ENCODE measurements around the gene ARHGEF1. TPM values are rescaled to one million over a fixed set of nuclear protein-coding genes. Genes with fewer than 3 reads are reported as not detected.

ARHGEF1 gene
- total RNA-seq, 2 donors from 2014 or later = 75.3 to 104 TPM

DNA sequence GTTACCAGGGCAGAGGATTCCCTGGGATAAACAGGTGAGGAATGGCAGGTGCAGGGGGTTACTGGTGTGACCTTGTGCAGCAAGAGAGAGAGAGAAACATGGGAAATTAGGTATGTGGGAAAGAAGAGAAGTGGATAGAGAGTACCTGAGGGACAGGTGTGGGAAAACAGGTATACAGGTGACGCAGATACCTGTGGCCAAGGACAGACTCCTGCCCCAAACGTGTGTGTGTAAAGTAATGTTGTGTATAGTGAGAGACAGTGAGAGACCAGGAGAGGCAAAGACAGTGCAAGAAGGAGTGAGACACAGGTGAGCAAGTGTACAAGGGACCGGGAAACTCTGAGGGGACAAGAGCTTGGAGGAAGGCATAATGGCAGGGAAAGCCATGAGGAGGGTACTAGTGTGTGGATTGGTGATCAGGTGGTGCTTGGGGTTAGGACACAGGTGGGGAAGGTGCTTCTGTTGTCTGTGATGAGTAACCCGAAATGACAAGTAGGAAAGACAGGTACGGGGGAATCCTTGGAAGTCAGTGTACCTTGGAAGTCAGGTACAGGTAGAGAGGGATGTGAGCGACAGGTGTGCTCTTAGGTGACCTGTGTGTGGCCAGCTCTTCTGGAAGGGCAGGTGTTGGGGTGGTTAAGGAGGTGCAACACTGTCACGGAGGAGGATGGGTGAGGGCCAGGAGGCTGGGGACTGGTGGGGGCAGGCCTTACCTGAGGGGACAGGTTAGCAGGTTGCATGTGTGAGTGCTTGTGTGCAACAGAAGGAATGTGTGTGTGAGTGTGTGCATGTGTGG, 42.4 kb downstream of the ARHGEF1 start:
- H3K36me3 ChIP-seq = no peaks in the 10 kb centered on the region
- H3K9me3 ChIP-seq = no peaks in the 10 kb centered on the region
- H3K27ac ChIP-seq = no peak overlapping the region
- DNase-seq (ENCODE audit: low spot score) = no peak
- TF ChIP-seq, protein P1, sequence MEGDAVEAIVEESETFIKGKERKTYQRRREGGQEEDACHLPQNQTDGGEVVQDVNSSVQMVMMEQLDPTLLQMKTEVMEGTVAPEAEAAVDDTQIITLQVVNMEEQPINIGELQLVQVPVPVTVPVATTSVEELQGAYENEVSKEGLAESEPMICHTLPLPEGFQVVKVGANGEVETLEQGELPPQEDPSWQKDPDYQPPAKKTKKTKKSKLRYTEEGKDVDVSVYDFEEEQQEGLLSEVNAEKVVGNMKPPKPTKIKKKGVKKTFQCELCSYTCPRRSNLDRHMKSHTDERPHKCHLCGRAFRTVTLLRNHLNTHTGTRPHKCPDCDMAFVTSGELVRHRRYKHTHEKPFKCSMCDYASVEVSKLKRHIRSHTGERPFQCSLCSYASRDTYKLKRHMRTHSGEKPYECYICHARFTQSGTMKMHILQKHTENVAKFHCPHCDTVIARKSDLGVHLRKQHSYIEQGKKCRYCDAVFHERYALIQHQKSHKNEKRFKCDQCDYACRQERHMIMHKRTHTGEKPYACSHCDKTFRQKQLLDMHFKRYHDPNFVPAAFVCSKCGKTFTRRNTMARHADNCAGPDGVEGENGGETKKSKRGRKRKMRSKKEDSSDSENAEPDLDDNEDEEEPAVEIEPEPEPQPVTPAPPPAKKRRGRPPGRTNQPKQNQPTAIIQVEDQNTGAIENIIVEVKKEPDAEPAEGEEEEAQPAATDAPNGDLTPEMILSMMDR (IDR thresholded peaks at IDR 0.05) = no peak
- H3K27me3 ChIP-seq (replicated peaks; ENCODE audit: insufficient read depth) = peaks cover 16% of the 10 kb centered on the region
- no peak overlapping the region for H3K4me3 ChIP-seq
- no peak for ATAC-seq (ENCODE audit: insufficient number of reproducible peaks, low FRiP score, low read depth)
- peaks cover 9 to 12% of the 10 kb centered on the region in 2 donors for H3K4me1 ChIP-seq (ENCODE audit: control insufficient read depth in 1 of 2, low read depth in 2 of 2)

DNA sequence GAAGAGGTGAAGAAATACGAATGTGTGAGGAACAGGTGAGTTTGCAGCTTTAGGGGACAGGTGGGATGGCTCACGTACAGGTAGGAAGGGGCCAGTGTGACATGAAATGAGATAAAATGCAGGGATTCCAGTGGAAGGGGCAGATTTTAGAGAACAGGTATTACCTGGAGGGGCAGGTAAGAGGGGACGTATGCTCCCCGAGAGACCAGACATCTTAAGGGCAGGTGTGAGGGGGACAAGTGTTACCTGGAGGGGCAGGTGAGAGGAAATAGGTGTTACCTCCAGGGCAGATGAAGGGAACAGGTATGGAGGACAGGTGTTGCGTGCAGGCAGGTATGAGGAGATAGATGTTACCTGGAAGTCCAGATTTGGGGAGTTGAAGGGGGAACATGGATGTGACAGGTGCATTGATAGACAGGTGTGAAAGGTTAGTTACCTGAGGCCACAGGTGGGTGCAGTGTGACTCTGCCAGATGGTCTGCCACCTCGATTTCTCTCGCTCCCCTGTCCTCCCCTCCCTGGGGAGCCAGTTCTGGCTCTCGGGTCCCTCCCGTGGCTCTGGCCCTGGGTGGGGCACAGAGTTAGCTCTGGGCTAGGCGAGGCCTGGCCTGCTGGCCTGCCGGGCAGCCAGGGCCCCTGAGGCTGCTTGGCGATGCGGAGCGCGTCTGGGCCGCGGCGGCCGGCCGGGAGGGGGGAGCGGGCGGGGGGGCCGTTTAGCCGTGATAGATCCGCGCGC, 43.2 kb downstream of the ARHGEF1 start:
- H3K9me3 ChIP-seq = no peaks in the 10 kb centered on the region
- DNase-seq (ENCODE audit: low spot score) (no peak), ATAC-seq (ENCODE audit: insufficient number of reproducible peaks, low FRiP score, low read depth) (no peak)
- H3K4me3 ChIP-seq = no peak overlapping the region
- no peaks in the 10 kb centered on the region for H3K36me3 ChIP-seq
- TF ChIP-seq, protein P1 (IDR thresholded peaks at IDR 0.05) = no peak
- peaks cover 9 to 12% of the 10 kb centered on the region in 2 donors for H3K4me1 ChIP-seq (ENCODE audit: control insufficient read depth in 1 of 2, low read depth in 2 of 2)
- H3K27ac ChIP-seq = no peak overlapping the region
- H3K27me3 ChIP-seq (replicated peaks; ENCODE audit: insufficient read depth) = peaks cover 23% of the 10 kb centered on the region

DNA sequence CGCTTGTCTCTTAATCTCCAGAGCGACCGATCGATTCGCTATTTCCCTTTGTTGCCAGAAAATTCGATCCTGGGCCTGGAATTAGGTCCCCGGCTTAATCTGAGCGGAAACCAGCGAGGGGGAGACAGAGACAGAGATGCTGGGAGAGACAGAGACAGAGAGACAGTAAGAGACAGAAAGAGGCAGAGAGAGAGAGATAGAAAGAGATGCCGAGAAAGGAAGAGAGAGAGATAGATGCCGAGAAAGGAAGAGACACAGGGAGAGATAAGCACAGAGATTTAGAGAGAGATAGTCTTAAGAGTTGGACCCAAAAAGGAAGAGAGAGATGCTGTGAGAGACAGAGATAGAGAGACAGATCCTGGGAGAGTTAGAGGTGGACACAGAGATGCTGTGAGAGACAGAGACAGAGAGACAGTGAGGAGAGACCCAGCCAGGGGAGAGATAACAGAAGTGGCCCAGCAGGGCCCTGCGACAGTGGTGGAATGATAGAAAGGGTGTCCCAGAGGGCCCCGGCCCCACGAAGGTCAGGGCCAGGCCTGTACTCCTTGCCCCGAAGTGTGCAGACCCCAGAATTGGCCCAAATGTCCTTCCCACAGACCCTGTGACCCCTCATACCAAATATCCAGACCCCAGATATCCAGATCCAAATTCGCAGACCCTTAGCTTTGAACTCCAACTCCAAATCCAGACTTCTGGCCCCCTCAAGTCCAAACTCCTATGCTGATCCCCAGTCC, 43.9 kb downstream of the ARHGEF1 start:
- H3K4me3 ChIP-seq = no peak overlapping the region
- no peak overlapping the region for H3K27ac ChIP-seq
- ATAC-seq (ENCODE audit: insufficient number of reproducible peaks, low FRiP score, low read depth) (no peak), DNase-seq (ENCODE audit: low spot score) (no peak)
- H3K27me3 ChIP-seq (replicated peaks; ENCODE audit: insufficient read depth) = peaks cover 24% of the 10 kb centered on the region
- peaks cover 9 to 12% of the 10 kb centered on the region in 2 donors for H3K4me1 ChIP-seq (ENCODE audit: control insufficient read depth in 1 of 2, low read depth in 2 of 2)
- H3K9me3 ChIP-seq = no peaks in the 10 kb centered on the region
- TF ChIP-seq, protein P1 (IDR thresholded peaks at IDR 0.05) = no peak
- no peaks in the 10 kb centered on the region for H3K36me3 ChIP-seq

DNA sequence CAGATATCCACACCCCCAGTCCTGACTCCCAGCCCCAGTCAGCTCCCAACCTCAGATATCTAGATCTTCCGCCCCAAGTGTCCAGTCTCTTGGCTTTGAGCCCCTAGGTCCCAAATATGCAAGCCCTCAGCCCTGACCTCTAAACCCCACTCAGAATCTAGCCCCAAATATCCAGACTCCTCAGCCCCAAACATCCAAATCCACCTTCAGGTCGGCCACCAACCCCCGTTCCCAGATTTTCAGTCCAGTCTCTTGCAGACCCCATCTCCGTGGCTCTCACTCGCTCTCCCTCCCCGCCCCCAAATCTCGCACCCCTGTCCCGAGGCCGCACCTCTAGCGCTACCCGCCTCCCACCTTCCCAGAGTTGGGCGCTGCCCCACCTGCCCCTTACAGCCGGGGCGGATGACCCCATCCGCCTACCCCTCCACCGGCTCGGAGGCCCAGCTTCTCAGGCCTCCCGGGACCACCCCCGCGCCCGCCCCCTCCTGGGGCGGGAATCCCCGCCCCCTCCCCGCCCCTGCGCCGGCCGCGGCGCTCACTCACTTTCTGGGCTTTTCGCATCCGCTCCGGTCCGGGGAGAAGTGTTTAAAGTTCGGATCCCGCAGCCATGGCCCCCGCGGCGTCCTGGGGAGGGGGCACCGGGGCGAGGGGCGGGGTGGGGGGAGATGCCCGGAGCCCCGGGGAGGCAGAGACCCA, 44.7 kb downstream of the ARHGEF1 start:
- TF ChIP-seq, protein P1 (IDR thresholded peaks at IDR 0.05) = no peak
- Histone ChIP-seq H3K27ac (no peak overlapping the region), H3K36me3 (no peaks in the 10 kb centered on the region), H3K9me3 (no peaks in the 10 kb centered on the region), H3K4me3 (peak overlapping the region; percentile 69), H3K27me3 (replicated peaks; ENCODE audit: insufficient read depth) (peaks cover 24% of the 10 kb centered on the region), H3K4me1 (ENCODE audit: control insufficient read depth in 1 of 2, low read depth in 2 of 2) (peaks cover 9 to 12% of the 10 kb centered on the region in 2 donors)
- DNase-seq (ENCODE audit: low spot score) = no peak
- no peak for ATAC-seq (ENCODE audit: insufficient number of reproducible peaks, low FRiP score, low read depth)
